ENCODE measurements around the gene CNOT6L.

The CNOT6L gene

DNA sequence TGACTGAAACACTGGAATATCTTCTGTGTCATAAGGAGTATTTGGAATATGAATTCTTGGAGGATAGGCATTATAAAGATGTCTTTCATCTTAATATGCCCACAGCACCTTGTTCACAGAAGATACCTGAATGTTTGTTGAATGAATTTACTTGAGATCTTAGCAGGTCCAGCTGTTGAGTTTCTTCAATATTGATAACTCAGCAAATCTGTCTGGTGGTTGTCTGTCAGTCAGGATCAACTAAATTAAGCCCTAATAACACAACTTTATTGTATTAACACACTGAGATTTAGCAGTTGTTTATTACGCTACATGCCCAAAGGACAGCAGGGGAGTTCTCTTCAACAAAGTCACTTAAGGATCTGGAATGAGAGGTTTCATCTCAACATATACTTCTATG lies 106.5 kb downstream of the CNOT6L start:
- DNase-seq (ENCODE audit: low read depth), result no peak

DNA sequence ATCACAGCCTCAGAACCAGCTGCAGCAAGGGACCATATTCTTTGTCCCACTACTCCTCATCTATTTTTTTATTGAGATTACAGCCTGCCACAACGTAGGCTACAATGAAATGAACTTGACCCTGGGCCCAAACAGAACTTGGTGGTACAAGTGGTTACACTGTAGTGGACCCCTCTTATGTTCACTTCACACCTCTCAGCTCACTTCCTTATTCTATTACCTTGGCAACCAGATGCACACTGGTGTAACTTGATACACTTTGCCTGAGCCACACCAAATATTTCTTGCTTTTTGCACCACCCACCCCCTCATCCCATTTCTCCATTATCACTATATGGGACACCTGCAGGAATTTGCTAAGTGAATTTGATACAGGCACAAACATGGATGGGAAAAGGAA lies 107.7 kb downstream of the CNOT6L start:
- DNase-seq (ENCODE audit: low read depth), result no peak

DNA sequence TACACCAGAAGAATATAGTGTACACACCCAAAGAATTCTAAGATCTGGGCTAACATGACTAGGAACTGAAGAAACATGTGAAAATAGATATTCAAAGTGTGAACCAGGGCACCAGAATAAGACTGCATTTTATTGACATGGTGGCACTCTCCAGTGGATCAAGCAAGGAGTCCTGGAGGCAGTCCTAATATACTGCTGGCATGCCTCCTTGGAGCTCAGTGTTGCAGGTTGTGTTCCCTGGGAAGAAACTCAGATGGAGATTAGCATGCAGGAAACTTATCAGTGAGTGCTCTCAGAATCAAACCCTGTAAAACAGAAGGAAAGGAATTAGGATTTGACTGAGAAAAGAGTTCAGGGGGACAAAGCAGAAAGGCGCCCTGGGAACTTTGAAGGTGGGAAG lies 108.5 kb downstream of the CNOT6L start:
- DNase-seq (ENCODE audit: low read depth), result no peak

DNA sequence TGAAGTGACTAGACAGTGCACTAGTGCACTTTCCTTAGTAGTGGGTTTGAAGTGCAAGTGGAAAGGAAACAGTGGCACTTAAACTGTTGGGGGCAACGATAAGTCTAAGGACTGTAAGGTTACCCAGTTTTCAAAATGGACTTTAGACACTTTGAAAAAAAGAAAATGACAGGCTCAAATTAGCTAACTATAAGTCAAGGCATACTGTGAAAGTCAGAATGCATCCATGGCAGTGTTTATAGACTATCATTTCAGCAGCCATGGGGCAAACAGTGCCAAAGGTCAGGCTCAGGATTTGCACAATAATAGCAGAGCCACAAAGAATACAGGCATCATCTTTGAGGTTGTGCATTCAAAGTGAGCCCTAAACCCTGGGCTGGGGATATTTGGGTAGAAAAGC lies 109.1 kb downstream of the CNOT6L start:
- no peak for DNase-seq (ENCODE audit: low read depth)

DNA sequence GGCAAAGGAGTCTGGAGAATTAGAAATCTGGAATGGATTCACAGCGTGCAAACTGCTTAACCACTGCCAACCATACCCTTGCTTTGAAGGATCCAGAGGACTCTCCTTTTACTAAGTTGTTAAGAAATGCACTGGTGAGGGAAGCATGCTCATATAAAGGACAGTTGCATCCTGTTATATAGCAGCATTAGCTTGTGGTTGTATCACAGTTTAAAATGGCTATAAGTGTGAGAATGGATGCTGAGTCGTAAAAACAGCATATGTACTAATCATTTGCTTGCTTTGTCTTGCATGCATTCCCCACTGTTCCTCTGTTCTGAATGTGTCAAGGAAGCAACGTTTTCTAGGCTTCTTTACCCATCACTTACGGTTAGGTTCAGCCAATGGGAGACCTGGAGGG lies 112.5 kb downstream of the CNOT6L start:
- no peak for DNase-seq (ENCODE audit: low read depth)

DNA sequence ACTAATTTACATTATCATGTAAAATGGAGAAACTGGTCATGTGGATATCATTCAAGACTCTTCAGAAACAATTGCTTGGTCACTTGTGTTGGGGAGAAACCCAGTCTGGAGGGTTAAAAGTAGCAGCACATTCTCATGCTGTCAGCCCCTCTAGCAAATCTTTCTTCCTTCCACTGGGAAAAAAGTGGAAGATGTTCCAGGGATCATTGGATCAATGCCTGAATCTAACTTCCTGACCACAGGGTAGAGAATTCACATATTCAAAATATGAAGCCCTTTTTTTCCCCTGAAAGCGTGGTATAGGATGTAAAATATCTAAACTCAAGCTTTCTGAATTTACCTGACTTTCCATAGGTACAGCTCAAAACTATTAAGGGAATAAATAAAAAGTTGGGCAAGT lies 115.5 kb downstream of the CNOT6L start:
- DNase-seq (ENCODE audit: low read depth), result no peak

DNA sequence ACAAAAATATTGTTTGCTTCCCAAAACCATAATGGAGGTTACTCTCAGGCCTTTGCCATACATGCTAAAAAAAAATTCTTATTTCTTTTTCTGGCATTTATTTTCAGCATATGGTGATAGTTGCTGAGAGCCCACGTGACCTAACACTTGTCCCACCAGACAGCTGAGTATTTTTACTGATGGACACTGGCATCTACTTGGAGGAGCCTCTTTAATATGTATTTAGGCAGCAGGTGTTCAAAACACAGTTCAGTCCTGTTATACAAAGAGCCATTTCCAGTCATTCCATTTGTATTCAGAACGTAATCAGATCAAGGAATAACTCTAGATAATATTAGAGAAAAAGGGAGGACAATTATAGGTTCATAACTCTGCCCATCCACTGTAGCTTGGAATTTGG lies 118.0 kb downstream of the CNOT6L start:
- DNase-seq (ENCODE audit: low read depth), result no peak

DNA sequence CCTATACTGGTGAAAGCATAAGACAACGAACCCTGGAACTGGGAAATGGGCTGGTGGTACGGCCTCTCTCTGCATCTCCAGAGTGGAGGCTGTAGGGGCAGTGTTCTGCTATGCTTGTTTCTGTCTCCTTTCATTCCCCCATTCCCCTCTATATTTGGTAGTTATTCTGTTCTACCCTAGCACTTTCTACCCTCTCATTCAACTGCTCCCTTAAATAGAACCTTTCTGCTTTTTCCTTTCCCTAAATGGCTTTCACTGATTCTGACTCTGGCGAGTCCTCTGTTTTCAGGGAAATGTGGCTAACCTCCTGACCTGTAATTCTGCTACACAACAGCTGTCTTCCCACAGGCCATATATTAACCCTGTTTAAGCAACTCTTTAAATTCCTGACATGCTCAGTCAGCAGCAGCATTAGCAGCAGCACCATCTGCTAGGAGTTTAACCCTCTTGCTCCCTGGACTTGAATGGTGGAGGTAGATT lies 119.4 kb downstream of the CNOT6L start:
- DNase-seq (ENCODE audit: low read depth), result no peak

DNA sequence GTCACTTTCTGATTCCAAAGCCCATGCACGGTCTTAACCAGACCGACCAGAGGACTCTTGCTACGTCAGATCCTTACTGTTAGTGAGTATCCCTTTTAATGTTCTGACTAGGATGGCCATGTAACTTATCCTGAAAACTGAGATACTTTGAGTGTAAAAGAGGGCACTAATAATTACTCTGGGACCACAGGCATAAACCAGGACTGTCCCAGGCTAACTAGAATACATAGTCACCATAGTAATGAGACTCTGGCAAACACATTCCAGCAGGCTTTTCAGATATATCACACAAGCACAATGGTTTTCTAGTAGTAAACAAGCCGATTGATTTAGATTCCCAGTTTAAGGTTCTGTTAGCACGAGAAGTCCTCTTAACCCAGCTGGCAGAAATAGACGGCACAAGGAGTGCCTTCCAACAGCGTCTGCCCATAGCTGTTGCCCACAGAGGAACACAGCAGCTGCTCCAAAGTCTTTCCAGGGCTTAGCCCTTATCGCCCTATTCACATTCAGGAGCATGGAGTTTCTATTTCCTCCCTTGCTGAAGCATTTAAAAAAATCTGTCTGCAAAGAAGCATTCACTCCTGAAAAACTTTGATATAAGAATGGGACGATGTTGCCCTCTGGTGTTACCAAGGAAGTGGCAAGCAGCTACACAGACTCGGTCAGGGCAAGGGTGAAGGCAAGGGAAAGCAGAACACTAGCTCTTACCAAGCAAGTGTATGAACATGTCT lies 121.1 kb downstream of the CNOT6L start:
- DNase-seq (ENCODE audit: low read depth), result no peak

DNA sequence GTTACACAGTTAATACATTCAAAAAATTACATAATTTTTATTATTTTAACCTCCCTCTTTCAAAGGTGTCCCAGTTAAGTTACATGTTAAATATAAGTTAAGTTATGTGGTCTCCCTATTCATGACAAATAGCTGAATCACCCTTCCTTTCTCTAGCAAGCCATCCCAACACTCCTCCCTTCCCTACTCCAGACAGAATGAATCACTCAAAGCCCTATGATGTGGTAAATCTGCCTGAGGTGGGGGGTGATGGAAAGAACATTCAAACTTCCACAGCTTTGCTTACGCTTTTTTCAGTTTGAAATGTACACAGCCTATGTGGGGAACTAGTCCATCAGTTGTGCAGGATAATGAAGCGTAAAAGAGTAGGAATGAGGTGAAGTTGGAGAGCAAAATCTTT lies 123.4 kb downstream of the CNOT6L start:
- no peak for DNase-seq (ENCODE audit: low read depth)

DNA sequence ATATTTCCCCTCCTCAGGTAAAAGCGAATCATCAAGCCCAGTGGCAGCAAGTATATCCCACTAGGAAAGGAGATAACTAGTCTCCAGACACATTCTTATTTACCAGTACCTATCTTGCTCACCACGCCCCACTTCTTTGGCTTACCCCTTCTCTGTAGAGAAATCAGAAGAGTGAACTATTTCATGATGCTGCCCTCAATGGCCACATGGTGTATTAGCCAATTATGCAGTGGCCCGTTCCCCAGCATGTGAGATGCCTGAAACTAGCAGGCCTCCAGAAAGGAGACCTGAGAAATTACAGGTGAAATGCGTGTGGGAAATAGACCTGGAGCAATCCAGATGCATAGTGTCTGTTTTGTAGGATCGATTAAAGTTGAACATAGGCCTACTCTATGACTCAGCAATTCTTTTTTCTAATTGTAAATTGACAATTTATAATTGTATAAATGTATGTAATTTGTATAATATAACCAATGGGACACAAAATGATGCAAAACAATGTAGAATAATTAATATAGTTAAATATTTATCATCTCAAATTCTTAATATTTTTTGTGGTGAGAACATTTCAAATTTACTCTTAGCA lies 126.2 kb downstream of the CNOT6L start:
- no peak for DNase-seq (ENCODE audit: low read depth)

DNA sequence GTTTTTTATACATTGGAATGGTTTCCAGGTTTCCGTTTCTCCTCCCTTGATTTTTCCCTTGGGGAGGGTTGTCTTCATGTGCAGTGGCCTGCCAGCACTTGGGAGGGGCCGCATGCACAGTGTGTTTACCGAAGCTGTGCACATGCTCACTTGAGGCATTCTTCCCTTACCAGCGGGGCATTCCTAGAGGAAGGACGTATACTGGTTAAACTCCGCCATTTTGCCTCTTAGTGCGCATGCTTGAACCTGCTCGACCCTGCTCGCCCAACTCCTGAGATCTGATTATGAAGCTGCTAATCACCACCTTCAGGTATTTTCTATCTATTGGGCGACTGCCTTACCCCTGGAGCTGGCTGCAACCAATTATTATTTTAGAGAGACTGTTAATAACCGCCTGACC lies 137.4 kb downstream of the CNOT6L start:
- no peak for DNase-seq (ENCODE audit: low read depth)

DNA sequence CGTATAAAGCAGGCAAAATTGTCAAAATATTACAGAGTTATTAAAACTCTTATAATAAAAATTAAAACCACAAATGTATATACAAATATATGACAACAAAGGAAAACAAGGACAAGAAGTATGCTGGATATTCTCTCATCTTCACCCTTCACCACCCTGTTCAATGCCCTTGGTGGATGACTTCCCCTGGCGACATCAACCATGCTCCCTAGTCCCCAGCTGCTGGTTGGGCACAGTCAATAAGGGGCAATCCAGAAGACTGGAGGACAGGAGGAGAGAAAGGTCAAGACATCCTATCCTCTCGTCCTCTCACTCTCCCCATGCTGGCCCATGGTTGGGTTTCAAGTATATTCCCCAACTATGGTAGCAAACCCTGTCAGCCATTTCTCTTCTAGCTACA lies 142.3 kb downstream of the CNOT6L start:
- DNase-seq (ENCODE audit: low read depth), result no peak

DNA sequence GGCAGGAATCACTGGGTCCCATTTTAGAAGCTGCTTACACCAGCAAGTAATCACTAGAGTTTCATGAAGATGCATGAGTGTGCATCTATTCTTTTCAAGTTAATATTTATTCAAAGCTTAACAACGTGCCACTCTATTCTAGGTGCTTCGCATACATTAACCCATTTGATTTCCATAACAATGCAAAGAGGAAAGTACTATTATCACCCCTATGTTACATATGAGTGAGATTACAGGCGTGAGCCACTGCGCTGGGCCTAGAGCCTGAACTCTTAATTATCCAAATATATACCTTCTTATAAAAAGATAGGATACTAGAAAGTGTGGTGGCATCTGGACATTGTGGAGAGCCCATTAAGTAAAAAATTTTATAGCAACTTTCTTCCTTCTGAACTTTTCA lies 148.1 kb downstream of the CNOT6L start:
- DNase-seq (ENCODE audit: low read depth), result no peak

DNA sequence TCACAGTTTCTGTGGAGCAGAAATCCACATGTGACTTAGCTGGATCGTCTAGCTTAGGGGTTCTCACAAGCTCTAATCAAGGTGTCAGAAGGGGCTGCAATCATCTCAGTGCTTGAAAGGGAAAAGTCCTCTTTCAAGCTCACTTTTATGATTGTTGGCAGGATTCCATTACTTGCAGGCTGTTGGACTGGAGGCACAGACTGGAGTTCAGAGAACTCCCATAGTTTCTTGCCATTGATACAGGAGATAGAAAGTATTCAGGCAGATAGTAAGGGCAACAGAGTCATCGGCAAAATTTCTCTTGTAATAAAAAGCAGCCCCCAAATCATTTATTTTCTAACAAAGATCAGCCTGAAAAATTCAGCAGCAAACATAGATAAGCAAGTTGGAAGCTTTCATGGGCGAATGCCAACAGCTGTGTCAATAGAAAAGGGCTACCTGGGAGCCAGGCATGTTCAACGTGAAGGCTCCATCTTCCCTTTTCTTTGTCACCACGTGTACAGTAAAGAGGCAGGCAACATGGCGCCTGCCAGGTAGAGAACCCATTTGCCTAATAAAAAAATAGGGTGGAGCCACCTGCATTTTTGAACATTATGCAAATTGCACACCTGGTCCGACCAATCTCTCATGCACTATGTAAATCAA lies 149.1 kb downstream of the CNOT6L start:
- DNase-seq (ENCODE audit: low read depth), result no peak

DNA sequence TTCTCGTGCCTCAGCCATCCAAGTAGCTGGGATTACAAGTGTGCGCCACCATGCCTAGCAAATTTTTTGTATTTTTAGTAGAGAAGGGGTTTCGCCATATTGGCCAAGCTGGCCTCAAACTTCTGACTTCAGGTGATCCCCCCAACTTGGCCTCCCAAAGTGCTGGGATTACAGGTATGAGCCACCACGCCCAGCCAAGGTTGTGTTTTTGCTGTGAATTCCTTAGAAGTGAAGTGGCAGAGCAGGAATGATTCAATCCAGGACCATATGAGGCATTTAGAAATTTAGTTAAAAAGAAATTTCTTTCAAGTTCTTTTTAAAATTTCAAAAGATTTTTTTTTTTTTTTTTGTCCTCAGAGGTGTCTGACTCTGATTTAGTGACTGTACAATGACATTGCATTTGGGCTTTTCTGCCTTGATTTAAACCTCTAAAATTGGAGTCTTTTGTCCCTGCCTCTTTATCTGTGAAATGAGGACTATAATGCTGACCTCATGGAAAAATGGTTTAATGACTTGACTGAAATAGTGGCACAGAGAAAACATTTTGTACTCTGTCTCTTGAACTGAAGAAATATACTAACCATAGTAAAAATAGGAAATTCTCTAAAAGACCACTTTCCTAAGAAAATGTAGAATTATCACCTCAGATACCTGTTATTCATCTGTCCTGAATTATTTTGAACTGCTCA lies 153.6 kb downstream of the CNOT6L start:
- no peak for DNase-seq (ENCODE audit: low read depth)
